DMS53 treated with DMSO at 0.1 percent for 48 hours (cell line): ENCODE measurements around the gene ARL4A.
A peak's percentile ranks its signal among the peaks of the same experiment; 100 is the strongest.
"Not testable (repeated sequence)": the region's sequence is repeated elsewhere in the genome, so short reads cannot be mapped to it uniquely, and the experiment has no call there.

ENCODE experiments used
- DNase-seq: peaks from one replicate; lab custom pipeline; 2025; ENCODE audit not compliant: unreplicated experiment; lab: John Stamatoyannopoulos, UW

ARL4A gene

GRCh38 chr7:12661581-12661980, 25.9 kb upstream of the ARL4A start:
- DNase-seq: no peak

GRCh38 chr7:12670000-12670729, 17.3 kb upstream of the ARL4A start:
- peak; percentile 19 for DNase-seq

GRCh38 chr7:12670743-12671520, 16.5 kb upstream of the ARL4A start:
- no peak for DNase-seq

GRCh38 chr7:12673436-12673835, 14.0 kb upstream of the ARL4A start:
- DNase-seq: not testable (repeated sequence)

GRCh38 chr7:12674053-12674452, 13.4 kb upstream of the ARL4A start:
- no peak for DNase-seq

- peak; percentile 72 for DNase-seq
These were observed 12.6 kb upstream of the ARL4A start for GRCh38 chr7:12674861-12675260.

- peak; percentile 15 for DNase-seq
These were observed 3.5 kb upstream of the ARL4A start for GRCh38 chr7:12683678-12684585.

- no peak for DNase-seq
These were observed 2.7 kb upstream of the ARL4A start for GRCh38 chr7:12684733-12685132.

GRCh38 chr7:12685550-12685949, 1.9 kb upstream of the ARL4A start:
- DNase-seq: peak; percentile 61

GRCh38 chr7:12686234-12686890, 1.1 kb upstream of the ARL4A start:
- DNase-seq: peak; percentile 99

GRCh38 chr7:12687718-12688171, 312 bp downstream of the ARL4A start:
- DNase-seq: no peak

- DNase-seq: not testable (repeated sequence)
These were observed 1.2 kb downstream of the ARL4A start for GRCh38 chr7:12688485-12689170.

- DNase-seq: no peak
These were observed 2.0 kb downstream of the ARL4A start for GRCh38 chr7:12689451-12689850.

GRCh38 chr7:12690041-12690878, 2.8 kb downstream of the ARL4A start:
- no peak for DNase-seq

- not testable (repeated sequence) for DNase-seq
These were observed 4.0 kb downstream of the ARL4A start for GRCh38 chr7:12691388-12691787.

- DNase-seq: no peak
These were observed 4.6 kb downstream of the ARL4A start for GRCh38 chr7:12692035-12692434.

GRCh38 chr7:12692479-12693259, 5.2 kb downstream of the ARL4A start:
- no peak for DNase-seq

GRCh38 chr7:12694817-12695216, 7.4 kb downstream of the ARL4A start:
- no peak for DNase-seq
